AG09309 (cell line): ENCODE data around the gene PKIG.

Source experiments
- DNase-seq: peaks from one replicate; pipeline ENCODE4 v3.0.0-alpha.2; 2010; ENCODE audit warnings: low read depth
- H3K4me3 ChIP-seq: 2 replicates; pipeline ENCODE4 v1.5.1; 2011; ENCODE audit warnings: mild to moderate bottlenecking, low read depth, low read length, moderate library complexity; ENCODE audit not compliant: control insufficient read depth
- CTCF ChIP-seq: IDR thresholded peaks from 2 replicates; pipeline ENCODE4 v1.5.1; 2011; ENCODE audit warnings: mild to moderate bottlenecking, low read depth, low read length, inconsistent platforms; ENCODE audit not compliant: insufficient read depth, control insufficient read depth; ENCODE audit errors: missing control alignments

PKIG gene

GRCh38 chr20:44646023-44646640, 63.8 kb downstream of the PKIG start:
- DNase-seq, result no peak
- no peak overlapping the region for H3K4me3 ChIP-seq
- no peak for TF ChIP-seq CTCF

GRCh38 chr20:44646641-44647274, 64.4 kb downstream of the PKIG start:
- no peak overlapping the region for H3K4me3 ChIP-seq
- no peak for TF ChIP-seq CTCF
- no peak for DNase-seq

GRCh38 chr20:44648068-44648467, 65.7 kb downstream of the PKIG start:
- TF ChIP-seq CTCF, result no peak
- H3K4me3 ChIP-seq, result no peak overlapping the region
- no peak for DNase-seq

- TF ChIP-seq CTCF, result no peak
- DNase-seq, result no peak
- H3K4me3 ChIP-seq, result no peak overlapping the region
These were observed 66.2 kb downstream of the PKIG start for GRCh38 chr20:44648579-44648978.

- DNase-seq, result no peak
- H3K4me3 ChIP-seq, result no peak overlapping the region
- no peak for TF ChIP-seq CTCF
These were observed 66.7 kb downstream of the PKIG start for GRCh38 chr20:44649126-44649525.

GRCh38 chr20:44649976-44650375, 67.6 kb downstream of the PKIG start:
- TF ChIP-seq CTCF, result no peak
- no peak for DNase-seq
- H3K4me3 ChIP-seq, result no peak overlapping the region
